H9 (cell line): ENCODE measurements around the gene MCM3AP. TPM values are rescaled to one million over a fixed set of nuclear protein-coding genes. Genes with fewer than 3 reads are reported as not detected.

Experiments used
- DNase-seq: peaks from one replicate; pipeline ENCODE4 v3.0.0-alpha.2; 2017
- H2AFZ ChIP-seq: one replicate; pipeline ENCODE4 v1.6.1; 2013; ENCODE audit warnings: mild to moderate bottlenecking, low read length, control low read depth, moderate library complexity
- H2AK5ac ChIP-seq: 2 replicates; pipeline ENCODE4 v1.6.1; 2013; ENCODE audit warnings: low read length, control low read depth, mixed read lengths; ENCODE audit not compliant: insufficient read length
- H2BK120ac ChIP-seq: one replicate; pipeline ENCODE4 v1.6.1; 2013; ENCODE audit warnings: low read depth, mild to moderate bottlenecking, low read length, control low read depth, inconsistent platforms; ENCODE audit not compliant: poor library complexity, severe bottlenecking
- H2BK12ac ChIP-seq: 2 replicates; pipeline ENCODE4 v1.6.1; 2013; ENCODE audit warnings: low read length, control low read depth, mixed read lengths, low read depth; ENCODE audit not compliant: insufficient read length
- H2BK15ac ChIP-seq: 2 replicates; pipeline ENCODE4 v1.6.1; 2013; ENCODE audit warnings: low read depth, low read length, control low read depth
- H2BK20ac ChIP-seq: one replicate; pipeline ENCODE4 v1.6.1; 2013; ENCODE audit warnings: low read depth, mild to moderate bottlenecking, low read length, control low read depth, inconsistent platforms; ENCODE audit not compliant: poor library complexity, severe bottlenecking
- H2BK5ac ChIP-seq: 2 replicates; pipeline ENCODE4 v1.6.1; 2013; ENCODE audit warnings: low read length, control low read depth, mixed read lengths; ENCODE audit not compliant: insufficient read length
- H3K14ac ChIP-seq: 2 replicates; pipeline ENCODE4 v1.6.1; 2013; ENCODE audit warnings: low read length, control low read depth; ENCODE audit not compliant: insufficient read depth
- H3K18ac ChIP-seq: 2 replicates; pipeline ENCODE4 v1.6.1; 2013; ENCODE audit warnings: low read depth, mild to moderate bottlenecking, mixed read lengths, low read length, control low read depth; ENCODE audit not compliant: insufficient read length
- H3K23ac ChIP-seq: 2 replicates; pipeline ENCODE4 v1.6.1; 2013; ENCODE audit warnings: low read length, control low read depth, mixed read lengths, low read depth; ENCODE audit not compliant: insufficient read length
- H3K23me2 ChIP-seq: 2 replicates; pipeline ENCODE4 v1.6.1; 2013; ENCODE audit warnings: low read depth, mild to moderate bottlenecking, mixed read lengths, low read length, control low read depth; ENCODE audit not compliant: insufficient read length, poor library complexity, severe bottlenecking
- H3K27ac ChIP-seq: 2 replicates; pipeline ENCODE4 v1.5.1; 2013; ENCODE audit warnings: low read length, control low read depth, mixed read lengths, low read depth; ENCODE audit not compliant: insufficient read length
- H3K27me3 ChIP-seq: 2 replicates; pipeline ENCODE4 v1.6.1; 2013; ENCODE audit warnings: low read length, control low read depth, inconsistent platforms; ENCODE audit not compliant: insufficient read depth
- H3K4ac ChIP-seq: 2 replicates; pipeline ENCODE4 v1.6.1; 2013; ENCODE audit warnings: low read depth, mild to moderate bottlenecking, control low read depth, inconsistent platforms, low read length, moderate library complexity
- H3K4me1 ChIP-seq: 2 replicates; pipeline ENCODE4 v1.6.1; 2013; ENCODE audit warnings: low read length, control low read depth, inconsistent platforms; ENCODE audit not compliant: insufficient read depth
- H3K4me2 ChIP-seq: 2 replicates; pipeline ENCODE4 v1.6.1; 2013; ENCODE audit warnings: low read length, control low read depth, mixed read lengths; ENCODE audit not compliant: insufficient read length, insufficient read depth
- H3K56ac ChIP-seq: 2 replicates; pipeline ENCODE4 v1.6.1; 2013; ENCODE audit warnings: low read depth, mild to moderate bottlenecking, mixed read lengths, low read length, control low read depth; ENCODE audit not compliant: insufficient read length
- H3K79me1 ChIP-seq: 2 replicates; pipeline ENCODE4 v1.6.1; 2013; ENCODE audit warnings: low read depth, mild to moderate bottlenecking, moderate library complexity, low read length, control low read depth, inconsistent platforms; ENCODE audit not compliant: insufficient read depth, poor library complexity, severe bottlenecking
- H3K79me2 ChIP-seq: 2 replicates; pipeline ENCODE4 v1.6.1; 2013; ENCODE audit warnings: low read length, control low read depth, inconsistent platforms; ENCODE audit not compliant: insufficient read depth
- H3K9ac ChIP-seq: 2 replicates; pipeline ENCODE4 v1.6.1; 2013; ENCODE audit warnings: low read length, control low read depth, mixed read lengths; ENCODE audit not compliant: insufficient read length; ENCODE audit errors: extremely low read depth
- H3K9me3 ChIP-seq: one replicate; pipeline ENCODE4 v1.6.1; 2013; ENCODE audit warnings: low read depth, low read length, inconsistent platforms; ENCODE audit not compliant: control insufficient read depth
- H3T11ph ChIP-seq: one replicate; pipeline ENCODE4 v1.6.1; 2013; ENCODE audit warnings: mild to moderate bottlenecking, low read length, control low read depth, inconsistent platforms
- H4K20me1 ChIP-seq: one replicate; pipeline ENCODE4 v1.6.1; 2013; ENCODE audit not compliant: control insufficient read depth, insufficient read length, insufficient read depth
- H4K5ac ChIP-seq: 2 replicates; pipeline ENCODE4 v1.6.1; 2013; ENCODE audit warnings: low read depth, mild to moderate bottlenecking, mixed read lengths, low read length, control low read depth; ENCODE audit not compliant: insufficient read length
- H4K8ac ChIP-seq: replicated peaks from 2 replicates; pipeline ENCODE4 v1.6.1; 2013; ENCODE audit warnings: low read length, control low read depth, mixed read lengths, low read depth; ENCODE audit not compliant: insufficient read length
- H4K91ac ChIP-seq: 2 replicates; pipeline ENCODE4 v1.6.1; 2013; ENCODE audit warnings: low read depth, mild to moderate bottlenecking, moderate library complexity, mixed read lengths, low read length, control low read depth; ENCODE audit not compliant: insufficient read length
- H3K27ac Mint-ChIP-seq, 3 experiments: 2 replicates in 2 of 3; 3 replicates in 1 of 3; pipeline ENCODE4 v1.8.0; 2020 to 2021; ENCODE audit warnings: mixed read lengths in 3 of 3, mild to moderate bottlenecking in 1 of 3, moderate library complexity in 1 of 3
- H3K27me3 Mint-ChIP-seq: 2 replicates; pipeline ENCODE4 v1.8.0; 2021; ENCODE audit warnings: low read depth, mild to moderate bottlenecking, moderate library complexity, mixed read lengths
- H3K36me3 Mint-ChIP-seq, 3 experiments: 2 replicates in 2 of 3; 3 replicates in 1 of 3; pipeline ENCODE4 v1.8.0; 2020 to 2021; ENCODE audit warnings: low read depth in 3 of 3, mixed read lengths in 3 of 3; ENCODE audit not compliant: insufficient read depth in 1 of 3
- H3K4me1 Mint-ChIP-seq, 2 experiments: 2 replicates each; pipeline ENCODE4 v1.8.0; 2020; ENCODE audit warnings: mixed read lengths in 2 of 2
- H3K4me3 Mint-ChIP-seq, 2 experiments: 2 replicates in 1 of 2; 3 replicates in 1 of 2; pipeline ENCODE4 v1.8.0; 2020 to 2021; ENCODE audit warnings: mild to moderate bottlenecking in 2 of 2, mixed read lengths in 2 of 2, moderate library complexity in 1 of 2
- H3K9me3 Mint-ChIP-seq, 2 experiments: 2 replicates in 1 of 2; 3 replicates in 1 of 2; pipeline ENCODE4 v1.8.0; 2020; ENCODE audit warnings: mild to moderate bottlenecking in 2 of 2, mixed read lengths in 2 of 2, moderate library complexity in 1 of 2
- WGBS: extraction: QIAGEN DNeasy Blood & Tissue Kit; methylation state at CpG from one replicate; pipeline ENCODE4 v1.1.7; 2013; ENCODE audit warnings: missing lambda C conversion rate, low lambda C conversion rate, mixed read lengths; ENCODE audit not compliant: insufficient read length; ENCODE audit errors: extremely low coverage; 5-methylcytosine and 5-hydroxymethylcytosine counted together
- total RNA-seq: library from RNA; stranded (reverse); gene quantifications from 2 replicates; pipeline ENCODE4 v1.2.1, GENCODE V29; 2021
- TF ChIP-seq, protein P1 (sequence below): fragments of 200-600 bp; sonication (generic); conservative IDR thresholded peaks from 3 replicates; pipeline ENCODE4 v1.8.0; 2021; ENCODE audit warnings: antibody characterized with exemption, mild to moderate bottlenecking

The MCM3AP gene
- total RNA-seq, 1 experiment from 2014 or later = 124 TPM

DNA sequence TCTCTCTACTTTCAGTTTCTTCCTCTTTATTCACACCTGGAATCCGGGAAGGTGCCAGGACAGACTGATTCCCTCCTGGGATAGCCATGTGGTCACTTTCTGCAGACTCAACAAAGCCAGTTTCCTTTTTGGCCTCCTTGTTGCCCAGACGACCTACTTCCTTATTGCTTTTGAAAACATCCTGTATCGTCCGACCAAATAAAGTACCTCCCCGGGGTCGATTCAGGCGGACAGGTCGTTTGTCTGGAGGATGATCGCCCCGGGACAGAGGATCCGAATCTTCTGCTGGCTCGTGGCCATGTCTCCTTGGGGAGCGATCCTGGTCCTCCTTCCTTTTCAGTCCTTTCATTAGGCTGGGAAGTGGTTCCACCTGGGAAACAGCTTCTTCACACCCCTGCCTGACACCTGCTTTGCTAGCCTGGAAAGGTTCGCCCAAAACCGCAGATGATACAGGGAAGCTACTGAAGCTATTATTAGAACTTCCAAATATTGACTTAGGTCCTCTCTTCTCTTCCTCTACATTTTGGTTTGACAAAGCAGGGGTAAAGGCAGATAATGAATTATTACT is 1.2 kb downstream of the MCM3AP start:
- no peak overlapping the region for H2AFZ ChIP-seq
- no peak overlapping the region for H2BK5ac ChIP-seq
- no peak overlapping the region for H3K14ac ChIP-seq
- H3K4me2 ChIP-seq = peak overlapping the region; percentile 51
- H3K18ac ChIP-seq = no peak overlapping the region
- peaks cover 5% of the 10 kb centered on the region for H3K23me2 ChIP-seq
- H3K9ac ChIP-seq = peak overlapping the region; percentile 7
- H3K79me1 ChIP-seq = peaks cover 15% of the 10 kb centered on the region
- H3K27ac ChIP-seq = no peak overlapping the region
- TF ChIP-seq, protein P1, sequence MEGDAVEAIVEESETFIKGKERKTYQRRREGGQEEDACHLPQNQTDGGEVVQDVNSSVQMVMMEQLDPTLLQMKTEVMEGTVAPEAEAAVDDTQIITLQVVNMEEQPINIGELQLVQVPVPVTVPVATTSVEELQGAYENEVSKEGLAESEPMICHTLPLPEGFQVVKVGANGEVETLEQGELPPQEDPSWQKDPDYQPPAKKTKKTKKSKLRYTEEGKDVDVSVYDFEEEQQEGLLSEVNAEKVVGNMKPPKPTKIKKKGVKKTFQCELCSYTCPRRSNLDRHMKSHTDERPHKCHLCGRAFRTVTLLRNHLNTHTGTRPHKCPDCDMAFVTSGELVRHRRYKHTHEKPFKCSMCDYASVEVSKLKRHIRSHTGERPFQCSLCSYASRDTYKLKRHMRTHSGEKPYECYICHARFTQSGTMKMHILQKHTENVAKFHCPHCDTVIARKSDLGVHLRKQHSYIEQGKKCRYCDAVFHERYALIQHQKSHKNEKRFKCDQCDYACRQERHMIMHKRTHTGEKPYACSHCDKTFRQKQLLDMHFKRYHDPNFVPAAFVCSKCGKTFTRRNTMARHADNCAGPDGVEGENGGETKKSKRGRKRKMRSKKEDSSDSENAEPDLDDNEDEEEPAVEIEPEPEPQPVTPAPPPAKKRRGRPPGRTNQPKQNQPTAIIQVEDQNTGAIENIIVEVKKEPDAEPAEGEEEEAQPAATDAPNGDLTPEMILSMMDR = no peak
- peaks cover 34 to 56% (median 51%) of the 10 kb centered on the region in 3 experiments for H3K36me3 Mint-ChIP-seq
- no peak overlapping the region; the same call in 1 of the 2 replicates for H2BK15ac ChIP-seq
- no peak for DNase-seq
- H3T11ph ChIP-seq = no peak overlapping the region
- H3K23ac ChIP-seq = no peak overlapping the region
- H2BK20ac ChIP-seq = no peak overlapping the region
- no peak overlapping the region for H4K5ac ChIP-seq
- H4K8ac ChIP-seq = no peak overlapping the region
- H2BK12ac ChIP-seq = no peak overlapping the region
- no peak overlapping the region for H2AK5ac ChIP-seq
- peaks cover 37 to 44% of the 10 kb centered on the region in 2 experiments for H3K4me1 Mint-ChIP-seq
- peak overlapping the region in 2 of 3 experiments; percentile 4 to 48; a peak in 2 of 7 replicates for H3K27ac Mint-ChIP-seq
- H3K56ac ChIP-seq = no peak overlapping the region
- H3K9me3 ChIP-seq = no peaks in the 10 kb centered on the region
- H2BK120ac ChIP-seq = no peak overlapping the region
- no peak overlapping the region for H3K4ac ChIP-seq
- no CpG with 5 or more reads among the region's 15 CpGs for WGBS
- peaks cover 20% of the 10 kb centered on the region; the same call in 1 of the 2 replicates for H3K79me2 ChIP-seq
- no peak overlapping the region for H4K91ac ChIP-seq
- 0 out of 2 replicates have a peak, but pooled peaks cover 3% of the 10 kb centered on the region for H3K4me1 ChIP-seq
- no peaks in the 10 kb centered on the region for H4K20me1 ChIP-seq
- H3K27me3 ChIP-seq = no peaks in the 10 kb centered on the region
- H3K9me3 Mint-ChIP-seq = no peaks in the 10 kb centered on the region; a peak in 1 of 5 replicates
- H3K27me3 Mint-ChIP-seq = no peaks in the 10 kb centered on the region
- H3K4me3 Mint-ChIP-seq = peak overlapping the region; percentile 69 to 86
